Mesothelial cell of epicardium (in vitro differentiated cells): ENCODE results near the gene ZNF714. TPM values are rescaled to one million over a fixed set of nuclear protein-coding genes. Genes with fewer than 3 reads are reported as not detected.
"Not testable (repeated sequence)": the region's sequence is repeated elsewhere in the genome, so short reads cannot be mapped to it uniquely, and the experiment has no call there.

Experiments
- DNase-seq, 2 experiments: peaks; one replicate each; pipeline ENCODE4 v3.0.0; 2021; ENCODE audit warnings: low spot score in 2 of 2; ENCODE audit not compliant: unreplicated experiment in 2 of 2
- H3K27ac Mint-ChIP-seq: 2 replicates; pipeline ENCODE4 v1.8.0; 2021; ENCODE audit warnings: mixed read lengths
- H3K27me3 Mint-ChIP-seq: 2 replicates; pipeline ENCODE4 v1.8.0; 2021; ENCODE audit warnings: low read depth, mixed read lengths
- H3K36me3 Mint-ChIP-seq: 2 replicates; pipeline ENCODE4 v1.8.0; 2021; ENCODE audit warnings: mixed read lengths
- H3K4me1 Mint-ChIP-seq: 2 replicates; pipeline ENCODE4 v1.8.0; 2021; ENCODE audit warnings: mixed read lengths
- H3K4me3 Mint-ChIP-seq: 2 replicates; pipeline ENCODE4 v1.8.0; 2021; ENCODE audit warnings: mild to moderate bottlenecking, moderate library complexity, mixed read lengths
- H3K9me3 Mint-ChIP-seq: 2 replicates; pipeline ENCODE4 v1.8.0; 2021; ENCODE audit warnings: mixed read lengths
- total RNA-seq: library from RNA; stranded (reverse); gene quantifications from 3 replicates; pipeline ENCODE4 v1.2.1, GENCODE V29; 2021
- TF ChIP-seq, protein P1 (sequence below): fragments of 200-600 bp; sonication (generic); IDR thresholded peaks from one replicate; pipeline ENCODE4 v1.5.0; 2021; ENCODE audit warnings: antibody characterized with exemption; ENCODE audit not compliant: unreplicated experiment

The ZNF714 gene
- total RNA-seq, 1 donor from 2014 or later: 33.1 TPM

GRCh38 chr19:21130097-21130775 is 48.2 kb downstream of the ZNF714 start:
- Mint-ChIP-seq H3K9me3 (peaks cover 32% of the 10 kb centered on the region), H3K27me3 (no peaks in the 10 kb centered on the region), H3K27ac (no peak overlapping the region), H3K4me3 (no peak overlapping the region), H3K36me3 (peaks cover 20% of the 10 kb centered on the region), H3K4me1 (peaks cover 37% of the 10 kb centered on the region)
- TF ChIP-seq, protein P1, sequence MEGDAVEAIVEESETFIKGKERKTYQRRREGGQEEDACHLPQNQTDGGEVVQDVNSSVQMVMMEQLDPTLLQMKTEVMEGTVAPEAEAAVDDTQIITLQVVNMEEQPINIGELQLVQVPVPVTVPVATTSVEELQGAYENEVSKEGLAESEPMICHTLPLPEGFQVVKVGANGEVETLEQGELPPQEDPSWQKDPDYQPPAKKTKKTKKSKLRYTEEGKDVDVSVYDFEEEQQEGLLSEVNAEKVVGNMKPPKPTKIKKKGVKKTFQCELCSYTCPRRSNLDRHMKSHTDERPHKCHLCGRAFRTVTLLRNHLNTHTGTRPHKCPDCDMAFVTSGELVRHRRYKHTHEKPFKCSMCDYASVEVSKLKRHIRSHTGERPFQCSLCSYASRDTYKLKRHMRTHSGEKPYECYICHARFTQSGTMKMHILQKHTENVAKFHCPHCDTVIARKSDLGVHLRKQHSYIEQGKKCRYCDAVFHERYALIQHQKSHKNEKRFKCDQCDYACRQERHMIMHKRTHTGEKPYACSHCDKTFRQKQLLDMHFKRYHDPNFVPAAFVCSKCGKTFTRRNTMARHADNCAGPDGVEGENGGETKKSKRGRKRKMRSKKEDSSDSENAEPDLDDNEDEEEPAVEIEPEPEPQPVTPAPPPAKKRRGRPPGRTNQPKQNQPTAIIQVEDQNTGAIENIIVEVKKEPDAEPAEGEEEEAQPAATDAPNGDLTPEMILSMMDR: no peak
- DNase-seq: no peak

GRCh38 chr19:21133633-21134032 is 51.6 kb downstream of the ZNF714 start:
- H3K4me1 Mint-ChIP-seq: peaks cover 21% of the 10 kb centered on the region
- peaks cover 6% of the 10 kb centered on the region for H3K36me3 Mint-ChIP-seq
- H3K27me3 Mint-ChIP-seq: no peaks in the 10 kb centered on the region
- TF ChIP-seq, protein P1: no peak
- no peak for DNase-seq
- H3K4me3 Mint-ChIP-seq: no peak overlapping the region
- H3K27ac Mint-ChIP-seq: no peak overlapping the region
- H3K9me3 Mint-ChIP-seq: peaks cover 16% of the 10 kb centered on the region

DNA sequence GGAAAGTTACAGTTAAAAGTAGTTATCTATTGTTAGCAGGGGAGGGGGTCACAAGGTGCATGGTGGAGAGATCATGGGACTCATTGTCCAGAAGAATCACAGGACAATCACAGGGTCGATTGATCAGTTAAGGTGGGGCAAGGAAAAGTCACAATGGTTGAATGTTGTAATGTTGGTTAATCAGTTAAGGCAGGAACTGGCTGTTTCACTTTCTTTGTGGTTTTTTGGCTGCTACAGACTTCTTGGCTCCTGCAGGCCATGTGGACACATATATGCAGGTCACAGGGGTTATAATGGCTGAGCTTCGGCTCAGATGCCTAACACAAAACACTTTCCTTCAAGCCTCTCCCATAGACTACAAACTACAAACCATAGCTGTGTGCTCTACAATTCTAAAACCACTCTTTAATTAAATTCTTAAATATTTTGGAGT is 52.9 kb downstream of the ZNF714 start:
- Mint-ChIP-seq H3K4me3 (no peak overlapping the region), H3K9me3 (peaks cover 16% of the 10 kb centered on the region)

DNA sequence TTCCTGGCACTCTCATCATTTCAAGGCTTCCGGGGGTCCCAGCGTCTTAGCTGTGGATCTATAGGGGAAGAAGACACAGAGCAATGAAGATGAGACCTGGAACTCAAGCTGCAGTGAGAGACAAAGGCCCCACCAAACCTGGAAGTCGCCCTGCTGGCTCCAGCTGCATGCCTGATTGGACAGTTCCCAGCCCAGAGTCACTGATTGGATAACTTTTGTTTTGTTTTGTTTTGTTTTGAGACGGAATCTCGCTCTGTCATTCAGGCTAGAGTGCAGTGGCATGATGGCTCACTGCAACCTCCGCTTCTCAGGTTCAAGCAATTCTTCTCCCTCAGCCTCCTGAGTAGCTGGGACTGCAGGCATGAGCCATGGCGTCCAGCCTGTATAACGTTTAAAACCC is 53.4 kb downstream of the ZNF714 start:
- Mint-ChIP-seq H3K4me3 (no peak overlapping the region), H3K36me3 (peaks cover 3% of the 10 kb centered on the region), H3K9me3 (peaks cover 13% of the 10 kb centered on the region), H3K27ac (no peak overlapping the region), H3K27me3 (no peaks in the 10 kb centered on the region), H3K4me1 (peaks cover 5% of the 10 kb centered on the region)
- TF ChIP-seq, protein P1: no peak
- no peak for DNase-seq

More for the DNA sequence above, 52.9 kb downstream of the ZNF714 start:
- Mint-ChIP-seq H3K4me1 (peaks cover 10% of the 10 kb centered on the region), H3K36me3 (peaks cover 6% of the 10 kb centered on the region), H3K27me3 (no peaks in the 10 kb centered on the region), H3K27ac (no peak overlapping the region)
- no peak for DNase-seq
- TF ChIP-seq, protein P1: no peak

GRCh38 chr19:21138130-21138529 is 56.1 kb downstream of the ZNF714 start:
- TF ChIP-seq, protein P1: no peak
- H3K27me3 Mint-ChIP-seq: no peaks in the 10 kb centered on the region
- peaks cover 2% of the 10 kb centered on the region for H3K36me3 Mint-ChIP-seq
- H3K4me3 Mint-ChIP-seq: no peak overlapping the region
- DNase-seq: no peak
- H3K4me1 Mint-ChIP-seq: peaks cover 14% of the 10 kb centered on the region
- H3K27ac Mint-ChIP-seq: no peak overlapping the region
- H3K9me3 Mint-ChIP-seq: peaks cover 12% of the 10 kb centered on the region

DNA sequence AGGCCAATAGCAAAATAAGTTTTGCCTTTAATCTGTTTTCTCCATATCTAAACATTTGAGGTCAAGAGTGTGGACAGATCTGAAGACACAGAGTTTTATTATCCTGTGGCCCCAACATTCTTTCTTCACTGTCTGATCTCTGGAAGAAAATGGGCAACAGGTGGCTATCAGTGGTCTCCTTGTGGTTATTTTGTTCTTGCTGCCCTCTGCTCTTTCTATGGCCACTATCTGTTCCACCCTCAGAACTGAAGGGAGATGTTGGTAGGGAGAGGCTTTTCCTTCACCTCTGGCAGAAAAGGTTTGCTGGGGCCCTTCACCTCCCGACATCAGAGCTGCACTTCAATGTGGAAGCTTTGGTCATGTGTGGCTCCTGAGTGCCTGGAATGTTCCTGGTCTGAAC is 59.0 kb downstream of the ZNF714 start:
- not testable (repeated sequence) for H3K27ac Mint-ChIP-seq, DNase-seq, H3K9me3 Mint-ChIP-seq, H3K27me3 Mint-ChIP-seq, H3K4me3 Mint-ChIP-seq
- peaks cover 20% of the 10 kb centered on the region for H3K4me1 Mint-ChIP-seq
- H3K36me3 Mint-ChIP-seq: peaks cover 28% of the 10 kb centered on the region
